ENCODE results near the gene WDR38.

WDR38 gene

DNA sequence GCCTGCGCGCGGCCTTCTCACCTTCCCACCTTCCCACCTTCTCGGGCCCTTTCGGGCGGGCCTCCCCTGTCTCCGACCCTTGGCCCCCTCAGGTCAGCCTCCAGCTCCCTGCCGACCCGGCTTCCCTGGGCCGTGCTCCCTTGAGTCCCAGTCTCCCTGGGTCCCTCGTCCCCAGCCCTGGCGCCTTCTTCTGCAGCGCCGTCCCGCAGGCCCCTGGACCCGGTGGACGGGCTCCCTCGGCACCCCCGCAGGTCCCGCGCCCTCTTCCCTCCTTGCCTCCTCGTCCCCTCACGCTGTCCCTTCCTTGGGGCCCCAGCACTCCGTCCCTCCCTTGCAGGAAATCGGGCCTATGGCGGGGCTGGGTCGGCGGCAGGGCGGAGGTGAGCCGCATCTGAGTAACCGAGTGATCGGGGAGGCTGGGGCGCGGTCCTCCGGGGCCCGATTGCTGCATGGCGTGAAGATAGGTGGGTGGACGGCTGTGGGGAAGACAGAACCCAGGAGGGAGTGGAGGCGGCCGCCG is 16.3 kb downstream of the WDR38 start:
- peak overlapping the region; percentile 97 for H3K4me3 ChIP-seq (ENCODE audit: low read depth, low read length)
- TF ChIP-seq, protein P1, sequence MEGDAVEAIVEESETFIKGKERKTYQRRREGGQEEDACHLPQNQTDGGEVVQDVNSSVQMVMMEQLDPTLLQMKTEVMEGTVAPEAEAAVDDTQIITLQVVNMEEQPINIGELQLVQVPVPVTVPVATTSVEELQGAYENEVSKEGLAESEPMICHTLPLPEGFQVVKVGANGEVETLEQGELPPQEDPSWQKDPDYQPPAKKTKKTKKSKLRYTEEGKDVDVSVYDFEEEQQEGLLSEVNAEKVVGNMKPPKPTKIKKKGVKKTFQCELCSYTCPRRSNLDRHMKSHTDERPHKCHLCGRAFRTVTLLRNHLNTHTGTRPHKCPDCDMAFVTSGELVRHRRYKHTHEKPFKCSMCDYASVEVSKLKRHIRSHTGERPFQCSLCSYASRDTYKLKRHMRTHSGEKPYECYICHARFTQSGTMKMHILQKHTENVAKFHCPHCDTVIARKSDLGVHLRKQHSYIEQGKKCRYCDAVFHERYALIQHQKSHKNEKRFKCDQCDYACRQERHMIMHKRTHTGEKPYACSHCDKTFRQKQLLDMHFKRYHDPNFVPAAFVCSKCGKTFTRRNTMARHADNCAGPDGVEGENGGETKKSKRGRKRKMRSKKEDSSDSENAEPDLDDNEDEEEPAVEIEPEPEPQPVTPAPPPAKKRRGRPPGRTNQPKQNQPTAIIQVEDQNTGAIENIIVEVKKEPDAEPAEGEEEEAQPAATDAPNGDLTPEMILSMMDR (IDR thresholded peaks at IDR 0.05; ENCODE audit: control insufficient read depth, extremely low read depth, insufficient read depth) = no peak
- DNase-seq (ENCODE audit: low read depth) = no peak

DNA sequence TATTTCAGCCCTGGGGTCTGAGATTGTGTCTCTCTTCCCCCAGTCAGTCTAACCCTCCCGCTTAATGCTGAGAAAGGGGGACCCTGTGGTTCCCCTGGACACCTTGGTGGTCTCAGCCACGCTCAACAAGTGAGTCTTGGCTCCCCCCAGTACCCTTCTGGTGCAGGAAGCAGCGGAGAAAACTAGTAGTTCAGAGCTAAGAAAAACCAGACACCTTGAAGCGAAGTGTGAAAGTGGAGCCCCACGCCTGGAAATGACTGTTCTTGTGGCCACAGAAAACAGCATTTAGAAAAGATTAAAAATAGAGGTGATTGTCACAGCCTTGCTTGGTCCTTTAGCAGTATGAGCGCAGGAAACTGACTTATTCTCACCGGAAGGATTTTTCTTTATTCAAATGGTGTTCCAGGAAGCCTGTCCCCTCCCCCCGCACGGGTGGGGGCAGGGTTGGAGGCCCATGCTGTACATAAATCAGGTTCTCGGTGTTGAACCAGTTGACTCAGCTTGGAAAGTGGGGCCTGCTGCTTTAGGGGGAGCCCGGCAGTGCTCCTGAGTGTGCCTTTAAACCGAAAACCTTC is 16.8 kb downstream of the WDR38 start:
- no peak for DNase-seq (ENCODE audit: low read depth)
- peak overlapping the region; percentile 97 for H3K4me3 ChIP-seq (ENCODE audit: low read depth, low read length)
- TF ChIP-seq, protein P1 (IDR thresholded peaks at IDR 0.05; ENCODE audit: control insufficient read depth, extremely low read depth, insufficient read depth) = no peak

DNA sequence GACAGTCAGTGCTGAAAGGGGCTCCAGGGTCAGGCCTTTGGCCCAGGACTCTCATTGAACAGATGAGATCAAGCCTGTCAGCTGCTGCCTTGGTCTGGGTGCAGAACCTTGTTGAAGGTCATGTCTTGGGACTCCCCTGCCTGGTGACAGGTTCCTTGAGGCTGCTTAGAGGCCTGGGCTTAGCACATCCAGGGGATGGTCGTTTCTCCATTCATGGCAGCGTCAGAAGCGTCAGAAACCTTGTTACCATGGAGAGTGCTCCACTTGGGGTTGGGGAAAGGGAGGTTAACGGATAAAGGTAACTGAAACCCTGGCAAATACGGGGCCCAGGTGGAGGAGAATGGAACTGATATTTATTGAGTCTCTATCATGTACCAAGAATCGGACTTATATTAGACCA is 17.5 kb downstream of the WDR38 start:
- DNase-seq (ENCODE audit: low read depth) = no peak
- TF ChIP-seq, protein P1 (IDR thresholded peaks at IDR 0.05; ENCODE audit: control insufficient read depth, extremely low read depth, insufficient read depth) = no peak
- H3K4me3 ChIP-seq (ENCODE audit: low read depth, low read length) = peak overlapping the region; percentile 97

DNA sequence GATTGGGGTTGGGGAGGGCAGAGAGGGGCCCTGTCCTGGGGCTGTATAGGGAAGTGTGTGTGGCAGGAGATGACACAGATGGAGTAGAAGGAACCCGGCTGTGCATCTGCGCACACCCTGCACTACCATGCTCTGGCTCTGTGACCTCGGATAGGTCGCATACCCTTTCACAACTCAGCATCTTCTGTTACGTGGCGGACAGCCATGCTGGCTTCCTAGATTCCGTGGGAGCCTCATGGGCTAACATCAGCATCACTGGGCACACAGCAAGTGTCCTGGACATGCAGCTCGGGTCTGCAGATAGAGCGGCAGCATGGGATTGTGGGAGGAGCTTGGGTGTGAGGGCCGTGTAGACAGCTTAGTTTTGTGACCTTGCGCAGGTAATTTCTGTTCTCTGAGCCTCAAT is 17.9 kb downstream of the WDR38 start:
- H3K4me3 ChIP-seq (ENCODE audit: low read depth, low read length) = peak overlapping the region; percentile 97
- TF ChIP-seq, protein P1 (IDR thresholded peaks at IDR 0.05; ENCODE audit: control insufficient read depth, extremely low read depth, insufficient read depth) = no peak
- DNase-seq (ENCODE audit: low read depth) = no peak

DNA sequence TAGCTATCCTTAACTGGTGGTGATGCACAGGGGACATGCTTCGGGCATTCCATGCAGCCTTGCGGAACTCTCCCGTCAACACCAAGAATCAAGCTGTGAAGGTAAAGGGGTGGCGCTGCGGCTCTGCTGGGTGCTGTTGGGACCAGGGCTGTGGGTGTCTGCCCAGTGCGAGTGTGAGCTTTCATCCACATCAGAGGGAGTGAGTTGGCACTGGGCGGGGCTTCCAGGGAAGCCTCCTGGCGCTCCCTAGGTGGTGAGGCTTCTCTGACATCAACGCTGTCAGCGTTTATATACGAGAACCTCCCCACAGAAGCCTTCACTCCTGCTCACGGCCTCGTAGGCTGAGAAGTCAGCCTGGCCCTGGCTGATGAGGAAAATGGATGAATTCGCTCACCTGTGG is 20.4 kb downstream of the WDR38 start:
- H3K4me3 ChIP-seq (ENCODE audit: low read depth, low read length) = no peak overlapping the region
- TF ChIP-seq, protein P1 (IDR thresholded peaks at IDR 0.05; ENCODE audit: control insufficient read depth, extremely low read depth, insufficient read depth) = no peak
- no peak for DNase-seq (ENCODE audit: low read depth)

DNA sequence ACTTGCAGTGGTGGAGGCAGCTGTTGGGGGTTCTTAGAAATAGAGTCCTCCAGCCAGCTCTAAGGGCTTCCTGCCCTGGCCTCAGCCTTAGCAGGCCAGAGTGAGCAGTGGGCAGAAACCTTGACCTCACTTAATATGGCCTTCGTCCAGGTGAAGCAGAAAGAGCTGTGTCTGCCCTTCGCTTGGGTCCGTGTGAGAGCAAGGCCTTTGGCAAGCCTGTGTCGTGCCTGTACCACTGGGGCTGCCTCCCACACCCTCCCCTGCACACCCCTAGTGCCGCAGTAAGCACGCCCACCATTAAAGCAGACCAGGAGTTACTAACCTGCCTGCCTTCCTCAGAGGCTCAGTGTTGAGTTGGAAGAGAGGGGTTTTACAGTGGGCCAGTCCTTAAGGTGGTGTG is 22.2 kb downstream of the WDR38 start:
- no peak for DNase-seq (ENCODE audit: low read depth)
- TF ChIP-seq, protein P1 (IDR thresholded peaks at IDR 0.05; ENCODE audit: control insufficient read depth, extremely low read depth, insufficient read depth) = no peak
- no peak overlapping the region for H3K4me3 ChIP-seq (ENCODE audit: low read depth, low read length)
